D721Med (cell line): Measurements from ENCODE around the gene GPRASP1.
"Not testable (repeated sequence)": the region's sequence is repeated elsewhere in the genome, so short reads cannot be mapped to it uniquely, and the experiment has no call there.

Experiments used
- DNase-seq: peaks from one replicate; pipeline ENCODE4 v3.0.0; 2011; ENCODE audit warnings: low spot score; ENCODE audit not compliant: insufficient read length
- FAIRE-seq: peaks from 2 replicates; lab custom pipeline; 2011; peaks lifted over from hg19 to GRCh38; lab: Jason Lieb, UNC
- TF ChIP-seq, protein P1 (sequence below): IDR thresholded peaks from 2 replicates; pipeline ENCODE4 v1.5.1; 2012; ENCODE audit warnings: mild to moderate bottlenecking, control low read depth; ENCODE audit not compliant: insufficient read depth; ENCODE audit errors: missing control alignments

Gene GPRASP1

DNA sequence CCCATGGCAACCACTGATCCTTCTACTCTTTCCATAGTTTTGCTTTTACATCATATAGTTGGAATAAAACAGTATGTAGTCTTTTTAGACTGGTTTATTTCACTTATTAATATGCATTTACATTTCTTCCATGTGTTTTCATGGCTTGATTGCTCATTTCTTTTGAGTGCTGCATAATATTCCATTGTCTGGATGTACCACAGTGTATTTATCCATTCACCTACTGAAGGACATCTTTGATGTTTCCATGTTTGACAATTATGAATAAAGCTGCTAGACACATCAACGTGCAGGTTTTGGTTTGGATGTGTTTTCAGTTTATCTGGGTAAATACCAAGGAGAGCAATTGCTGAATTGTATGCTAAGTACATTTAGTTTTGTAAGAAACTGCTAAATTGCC, 13.7 kb upstream of the GPRASP1 start:
- TF ChIP-seq, protein P1, sequence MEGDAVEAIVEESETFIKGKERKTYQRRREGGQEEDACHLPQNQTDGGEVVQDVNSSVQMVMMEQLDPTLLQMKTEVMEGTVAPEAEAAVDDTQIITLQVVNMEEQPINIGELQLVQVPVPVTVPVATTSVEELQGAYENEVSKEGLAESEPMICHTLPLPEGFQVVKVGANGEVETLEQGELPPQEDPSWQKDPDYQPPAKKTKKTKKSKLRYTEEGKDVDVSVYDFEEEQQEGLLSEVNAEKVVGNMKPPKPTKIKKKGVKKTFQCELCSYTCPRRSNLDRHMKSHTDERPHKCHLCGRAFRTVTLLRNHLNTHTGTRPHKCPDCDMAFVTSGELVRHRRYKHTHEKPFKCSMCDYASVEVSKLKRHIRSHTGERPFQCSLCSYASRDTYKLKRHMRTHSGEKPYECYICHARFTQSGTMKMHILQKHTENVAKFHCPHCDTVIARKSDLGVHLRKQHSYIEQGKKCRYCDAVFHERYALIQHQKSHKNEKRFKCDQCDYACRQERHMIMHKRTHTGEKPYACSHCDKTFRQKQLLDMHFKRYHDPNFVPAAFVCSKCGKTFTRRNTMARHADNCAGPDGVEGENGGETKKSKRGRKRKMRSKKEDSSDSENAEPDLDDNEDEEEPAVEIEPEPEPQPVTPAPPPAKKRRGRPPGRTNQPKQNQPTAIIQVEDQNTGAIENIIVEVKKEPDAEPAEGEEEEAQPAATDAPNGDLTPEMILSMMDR: no peak
- FAIRE-seq (no peak), DNase-seq (no peak)

GRCh38 chrX:102650903-102651241, 411 bp upstream of the GPRASP1 start:
- TF ChIP-seq, protein P1: no peak
- FAIRE-seq (no peak), DNase-seq (no peak)

DNA sequence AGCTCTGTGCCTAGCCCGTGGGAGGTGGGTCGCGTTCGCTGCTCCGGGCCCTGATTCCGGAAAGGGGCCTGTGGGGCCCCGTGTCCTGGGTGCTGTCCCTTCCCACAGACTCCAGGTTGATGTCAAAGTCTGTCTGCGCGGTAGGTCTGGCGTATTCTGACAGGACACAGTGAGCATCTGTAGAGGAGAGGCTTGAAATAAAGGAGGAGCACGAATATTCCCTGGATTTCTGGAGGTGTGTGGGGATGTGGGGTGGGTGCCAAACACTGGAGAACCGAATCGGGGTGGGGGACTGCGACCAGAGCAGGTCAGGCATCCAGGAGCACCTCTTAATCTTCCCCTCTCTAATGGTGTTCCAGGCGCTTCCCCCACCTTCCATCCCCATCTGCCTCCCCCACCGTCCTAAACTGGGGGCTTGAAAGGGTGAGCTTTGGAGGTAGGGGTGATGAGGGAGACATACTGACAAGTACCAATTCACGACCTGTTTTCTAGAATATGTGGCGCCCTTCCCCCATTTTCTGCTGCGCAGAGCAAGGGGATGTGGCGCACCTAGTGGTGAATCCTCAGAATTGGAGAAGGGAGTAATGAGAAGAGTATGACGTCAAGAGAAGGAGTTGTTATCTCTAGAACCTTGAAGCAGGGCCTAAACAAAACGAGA, 877 bp downstream of the GPRASP1 start:
- no peak for DNase-seq
- peak; percentile 74 for FAIRE-seq
- TF ChIP-seq, protein P1: no peak

DNA sequence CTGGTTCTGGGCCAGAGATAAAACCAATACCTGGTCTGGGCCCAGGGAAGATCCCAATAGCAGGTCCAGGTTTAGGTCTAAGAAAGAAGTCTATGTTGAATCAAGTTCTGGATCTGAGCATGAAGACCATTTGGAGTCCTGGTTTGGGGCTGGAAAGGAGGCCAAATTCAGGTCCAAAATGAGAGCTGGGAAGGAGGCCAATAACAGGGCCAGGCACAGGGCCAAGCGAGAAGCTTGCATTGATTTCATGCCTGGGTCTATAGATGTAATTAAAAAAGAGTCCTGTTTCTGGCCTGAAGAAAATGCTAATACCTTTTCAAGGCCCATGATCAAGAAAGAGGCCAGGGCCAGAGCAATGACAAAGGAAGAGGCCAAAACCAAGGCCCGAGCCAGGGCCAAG, 3.4 kb downstream of the GPRASP1 start:
- FAIRE-seq: no peak
- TF ChIP-seq, protein P1: no peak
- DNase-seq: no peak

DNA sequence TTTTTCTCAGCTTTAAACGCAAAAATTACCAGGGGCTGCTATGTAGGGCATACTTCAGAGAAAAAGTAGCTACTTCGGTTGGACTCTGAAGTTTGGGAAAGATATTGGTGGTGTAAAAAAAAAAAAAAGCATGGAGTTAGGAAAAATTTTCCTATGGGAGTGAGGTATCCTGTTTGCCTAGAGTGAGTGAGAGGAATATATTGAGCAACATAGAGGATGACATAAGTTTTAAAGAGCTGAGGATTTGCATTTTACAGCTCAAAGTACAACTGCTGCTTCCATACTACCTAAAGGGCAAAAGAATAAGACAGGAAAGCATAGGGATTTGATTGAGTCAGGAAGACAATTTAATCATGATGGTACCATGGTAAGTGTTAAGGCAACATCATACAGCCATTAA, 7.3 kb downstream of the GPRASP1 start:
- DNase-seq: no peak
- TF ChIP-seq, protein P1: no peak

DNA sequence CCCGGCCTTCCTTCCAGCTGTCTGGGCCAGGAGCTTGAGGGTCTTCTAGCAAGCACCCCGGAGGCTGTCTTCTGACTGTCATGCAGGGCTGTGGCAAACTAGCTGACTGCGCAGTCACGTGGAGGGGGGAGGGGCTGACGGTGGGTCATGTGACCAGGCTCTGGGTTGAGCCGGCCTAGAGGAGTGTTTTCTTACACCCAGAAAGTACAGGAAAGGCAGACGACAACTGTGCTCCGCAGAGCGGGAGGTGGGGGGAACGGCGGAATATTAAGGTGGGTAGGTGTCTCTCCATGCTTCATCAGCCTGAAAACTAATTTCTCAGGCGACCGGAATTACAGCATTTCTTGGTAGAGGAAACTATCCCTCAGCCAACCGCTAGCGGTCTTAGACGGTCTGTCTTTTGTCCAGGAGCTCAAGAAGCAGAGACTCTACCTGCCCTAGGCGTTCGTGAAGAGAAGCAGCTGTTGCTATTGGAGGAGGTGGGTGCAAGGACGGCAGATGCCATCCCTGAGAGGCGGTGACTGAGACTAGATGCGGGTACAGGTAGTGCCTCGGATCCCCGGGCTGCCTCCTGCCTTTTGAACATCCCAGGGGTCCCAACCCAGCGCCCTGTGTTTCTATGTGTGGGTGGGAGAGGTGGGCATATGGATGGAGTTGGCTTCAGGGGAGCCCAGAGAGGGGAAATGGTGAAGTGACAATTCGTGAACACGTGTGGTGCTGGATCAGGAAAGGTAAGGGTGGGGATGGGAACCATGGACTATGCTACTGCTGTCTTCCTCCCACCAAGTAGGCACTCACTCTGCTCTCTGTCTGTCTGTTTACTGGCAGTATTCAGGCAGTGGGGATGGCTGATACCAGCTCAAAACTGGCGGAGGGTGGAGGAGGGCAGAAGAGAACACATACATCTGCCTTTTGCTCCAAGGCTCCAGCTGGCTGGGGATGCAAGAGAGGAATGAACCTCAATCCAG, 8.8 kb downstream of the GPRASP1 start:
- DNase-seq (no peak), FAIRE-seq (no peak)
- TF ChIP-seq, protein P1: no peak

More for the DNA sequence above, 7.3 kb downstream of the GPRASP1 start:
- no peak for FAIRE-seq

DNA sequence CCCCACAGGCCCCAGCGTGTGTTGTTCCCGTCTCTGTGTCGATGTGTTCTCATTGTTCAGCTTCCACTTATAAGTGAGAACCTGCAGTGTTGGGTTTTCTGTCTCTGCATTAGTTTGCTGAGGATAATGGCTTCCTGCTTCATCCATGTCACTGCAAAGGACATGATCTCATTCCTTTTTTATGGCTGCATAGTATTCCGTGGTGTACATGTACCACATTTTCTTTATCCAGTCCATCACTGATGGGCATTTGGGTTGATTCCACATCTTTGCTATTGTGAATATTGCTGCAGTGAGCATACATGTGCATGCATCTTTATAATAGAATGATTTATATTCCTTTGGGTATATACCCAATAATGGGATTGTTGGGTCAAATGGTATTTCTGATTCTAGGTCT, 12.5 kb downstream of the GPRASP1 start:
- not testable (repeated sequence) for FAIRE-seq, DNase-seq

DNA sequence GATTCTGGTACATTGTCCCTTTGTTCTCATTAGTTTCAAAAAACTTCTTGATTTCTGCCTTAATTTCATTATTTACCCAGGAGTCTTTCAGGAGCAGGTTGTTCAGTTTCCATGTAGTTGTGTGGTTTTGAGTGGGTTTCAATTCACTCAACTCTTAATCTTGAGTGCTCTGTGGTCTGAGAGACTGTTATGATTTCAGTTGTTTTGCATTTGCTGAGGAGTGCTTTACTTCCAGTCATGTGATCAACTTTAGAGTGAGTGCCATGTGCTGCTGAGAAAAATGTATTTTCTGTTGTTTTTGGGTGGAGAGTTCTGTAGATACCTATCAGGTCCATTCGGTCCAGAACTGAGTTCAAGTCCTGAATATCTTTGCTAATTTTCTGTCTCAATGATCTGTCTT, 15.8 kb downstream of the GPRASP1 start:
- DNase-seq, FAIRE-seq: not testable (repeated sequence)
